ENCODE data around the gene CA6. TPM values are rescaled to one million over a fixed set of nuclear protein-coding genes. Genes with fewer than 3 reads are reported as not detected.
A peak's percentile ranks its signal among the peaks of the same experiment; 100 is the strongest.
"Not testable (repeated sequence)": the region's sequence is repeated elsewhere in the genome, so short reads cannot be mapped to it uniquely, and the experiment has no call there.

The CA6 gene
- not detected in 2 replicates for total RNA-seq (2014; rRNA removed; shearing (Covaris generic))

DNA sequence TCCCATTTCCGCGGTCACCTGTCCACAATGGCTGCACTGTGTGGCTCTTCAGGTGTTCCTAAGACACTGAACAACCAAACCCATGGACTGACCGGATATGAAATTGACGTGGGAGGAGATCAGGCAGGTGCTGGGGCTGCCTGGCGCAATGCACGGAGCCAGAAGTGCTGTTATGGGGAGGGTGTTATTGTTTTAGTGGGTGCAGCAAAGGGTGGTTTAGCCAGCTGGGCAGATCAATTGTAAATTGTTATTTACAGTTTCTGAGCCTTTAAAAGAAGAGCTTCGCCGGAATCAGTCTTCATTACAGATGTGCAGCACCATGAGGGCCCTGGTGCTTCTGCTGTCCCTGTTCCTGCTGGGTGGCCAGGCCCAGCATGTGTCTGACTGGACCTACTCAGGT lies at the start of gene CA6:
Gene CA6 (plus strand): TSS at position 301 of the 400 bp plus-strand sequence. CDS start 19 bp downstream, at position 320.
- no peak for DNase-seq (ENCODE audit: low read depth)

GRCh38 chr1:8896775-8897174 lies 48.9 kb upstream of the CA6 start:
- DNase-seq (ENCODE audit: low read depth) = not testable (repeated sequence)

DNA sequence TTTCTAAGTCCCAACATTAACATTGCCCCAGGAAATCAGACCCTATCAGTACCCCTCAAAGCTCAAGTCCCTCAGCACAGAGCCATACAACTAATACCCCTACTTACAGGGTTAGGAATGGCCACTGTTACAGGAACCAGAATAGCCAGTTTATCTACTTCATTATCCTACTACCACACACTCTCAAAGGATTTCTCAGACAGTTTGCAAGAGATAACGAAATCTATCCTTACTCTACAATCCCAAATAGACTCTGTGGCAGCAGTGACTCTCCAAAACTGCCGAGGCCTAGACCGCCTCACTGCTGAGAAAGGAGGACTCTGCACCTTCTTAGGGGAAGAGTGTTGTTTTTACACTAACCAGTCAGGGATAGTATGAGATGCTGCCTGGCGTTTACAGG lies 48.2 kb upstream of the CA6 start:
- DNase-seq (ENCODE audit: low read depth) = not testable (repeated sequence)

DNA sequence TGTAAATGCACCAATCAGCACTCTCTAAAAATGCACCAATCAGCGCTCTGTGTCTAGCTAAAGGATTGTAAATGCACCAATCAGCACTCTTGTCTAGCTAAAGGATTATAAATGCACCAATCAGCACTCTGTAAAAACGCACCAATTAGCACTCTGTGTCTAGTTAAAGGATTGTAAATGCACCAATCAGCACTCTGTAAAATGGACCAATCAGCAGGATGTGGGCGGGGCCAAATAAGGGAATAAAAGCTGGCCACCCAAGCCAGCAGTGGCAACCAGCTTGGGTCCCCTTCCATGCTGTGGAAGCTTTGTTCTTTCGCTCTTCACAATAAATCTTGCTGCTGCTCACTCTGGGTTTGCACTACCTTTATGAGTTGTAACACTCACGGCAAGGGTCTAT lies 47.2 kb upstream of the CA6 start:
- DNase-seq (ENCODE audit: low read depth) = not testable (repeated sequence)

DNA sequence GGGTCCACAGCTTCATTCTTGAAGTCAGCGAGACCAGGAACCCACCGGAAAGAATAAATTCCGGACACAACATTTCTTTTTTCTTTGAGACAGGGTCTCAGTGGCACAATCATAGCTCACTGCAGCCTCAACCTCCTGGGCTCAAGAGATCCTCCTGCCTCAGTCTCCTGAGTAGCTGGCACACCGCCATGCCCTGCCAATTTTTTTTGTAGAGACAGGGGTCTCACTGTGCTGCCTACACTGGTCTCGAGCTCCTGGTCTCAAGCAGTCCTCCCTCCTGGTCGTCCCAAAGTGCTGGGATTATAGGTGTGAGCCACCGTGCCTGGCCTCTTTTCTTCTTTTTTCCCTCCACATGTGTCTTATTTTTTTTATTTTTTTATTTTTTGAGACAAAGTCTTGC lies 46.6 kb upstream of the CA6 start:
- DNase-seq (ENCODE audit: low read depth) = no peak

DNA sequence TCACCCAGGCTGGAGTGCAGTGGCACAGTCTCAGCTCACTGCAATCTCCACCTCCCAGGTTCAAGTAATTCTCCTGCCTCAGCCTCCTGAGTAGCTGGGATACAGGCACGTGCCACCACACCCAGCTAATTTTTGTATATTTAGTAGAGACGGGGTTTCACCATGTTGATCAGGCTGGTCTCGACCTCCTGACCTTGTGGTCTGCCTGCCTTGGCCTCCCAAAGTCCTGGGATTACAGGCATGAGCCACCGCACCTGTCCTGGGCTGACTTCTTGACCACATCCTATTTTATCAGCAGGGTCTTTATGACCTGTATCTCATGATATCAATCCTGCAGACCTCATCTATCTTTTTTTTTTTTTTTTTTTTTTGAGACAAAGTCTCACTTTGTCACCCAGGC lies 45.0 kb upstream of the CA6 start:
- not testable (repeated sequence) for DNase-seq (ENCODE audit: low read depth)

GRCh38 chr1:8902765-8903164 lies 42.9 kb upstream of the CA6 start:
- peak; percentile 69 for DNase-seq (ENCODE audit: low read depth)

DNA sequence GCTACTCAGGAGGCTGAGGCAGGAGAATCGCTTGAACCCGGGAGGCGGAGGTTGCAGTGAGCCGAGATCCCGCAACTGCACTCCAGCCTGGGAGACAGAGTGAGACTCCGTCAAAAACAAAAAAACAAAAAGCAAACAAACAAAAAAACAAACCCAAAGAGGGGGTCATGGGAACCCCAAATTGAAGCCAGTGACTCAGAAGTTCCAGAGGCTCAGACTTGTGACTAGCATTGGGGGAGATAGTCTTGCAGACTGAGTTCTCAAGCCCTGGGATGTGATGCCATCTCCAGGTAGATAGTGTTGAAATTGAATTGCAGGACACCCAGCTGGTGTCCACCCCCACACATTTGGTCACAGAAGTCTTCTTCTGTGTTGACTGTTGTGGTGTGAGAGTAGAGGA lies 42.3 kb upstream of the CA6 start:
- DNase-seq (ENCODE audit: low read depth) = peak; percentile 60

- peak; percentile 99 for DNase-seq (ENCODE audit: low read depth)
These were observed 41.6 kb upstream of the CA6 start for GRCh38 chr1:8903908-8904650.

DNA sequence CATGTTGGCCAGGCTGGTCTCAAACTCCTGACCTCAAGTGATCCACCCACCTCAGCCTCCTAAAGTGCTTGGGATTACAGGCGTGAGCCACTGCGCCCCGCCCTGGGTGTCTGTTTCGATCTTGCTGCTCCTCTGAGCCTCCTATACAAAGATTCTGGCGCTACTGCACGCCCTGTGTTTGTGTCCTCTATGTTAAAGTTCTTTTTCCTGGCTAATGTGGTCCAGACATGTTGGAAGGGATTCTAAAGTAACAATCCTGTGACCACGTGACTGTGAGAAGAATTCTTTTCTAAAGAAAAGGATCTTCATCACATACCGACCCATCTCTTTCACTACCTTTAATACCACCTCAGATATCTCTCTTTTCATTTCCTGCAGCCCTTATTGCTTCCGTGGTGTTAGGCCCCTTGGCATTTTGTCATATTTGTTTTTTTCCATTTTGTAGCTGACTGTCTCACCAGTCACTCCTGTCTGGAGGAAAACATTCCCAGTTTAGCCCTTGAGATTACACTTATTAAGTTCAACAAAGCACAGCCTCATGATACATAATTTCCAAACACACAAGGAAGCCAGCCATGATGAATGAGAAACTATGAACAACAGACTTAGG lies 40.0 kb upstream of the CA6 start:
- peak; percentile 15 for DNase-seq (ENCODE audit: low read depth)

DNA sequence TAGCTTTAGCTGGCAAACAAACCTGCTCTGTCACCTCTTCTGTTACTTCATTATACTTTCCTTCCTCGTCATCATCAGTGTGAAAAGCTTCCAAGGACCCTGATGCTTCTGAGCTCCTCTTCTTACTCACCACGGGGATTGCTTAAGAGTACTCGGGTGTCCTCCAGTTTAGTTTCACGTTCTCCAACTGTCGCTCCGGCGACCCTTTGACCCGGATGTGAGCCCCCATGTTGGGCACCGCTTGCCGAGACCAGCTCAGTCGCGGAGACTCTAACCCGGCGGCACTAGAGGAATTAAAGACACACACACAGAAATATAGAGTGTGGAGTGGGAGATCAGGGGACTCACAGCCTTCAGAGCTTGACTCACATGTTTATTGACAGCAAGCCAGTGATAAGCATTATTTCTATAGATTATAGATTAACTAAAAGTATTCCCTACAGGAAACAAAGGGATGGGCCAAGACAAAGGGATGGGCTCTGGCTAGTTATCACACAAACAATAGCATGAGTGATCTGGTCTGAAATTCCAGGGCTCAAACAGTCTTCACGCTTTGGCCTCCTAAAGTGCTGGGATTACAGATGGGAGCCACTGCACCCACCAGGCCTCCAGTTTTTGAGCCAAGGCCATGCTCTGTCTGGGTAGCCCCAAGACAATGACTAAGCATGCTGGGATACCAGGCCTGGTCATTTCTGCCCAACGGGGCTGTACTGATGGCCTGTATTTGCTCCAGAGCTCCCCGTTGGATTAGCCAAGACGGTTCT lies 37.1 kb upstream of the CA6 start:
- peak; percentile 18 for DNase-seq (ENCODE audit: low read depth)

GRCh38 chr1:8910331-8910730 lies 35.3 kb upstream of the CA6 start:
- DNase-seq (ENCODE audit: low read depth) = peak; percentile 18

- peak; percentile 73 for DNase-seq (ENCODE audit: low read depth)
These were observed 34.8 kb upstream of the CA6 start for GRCh38 chr1:8910914-8911313.

DNA sequence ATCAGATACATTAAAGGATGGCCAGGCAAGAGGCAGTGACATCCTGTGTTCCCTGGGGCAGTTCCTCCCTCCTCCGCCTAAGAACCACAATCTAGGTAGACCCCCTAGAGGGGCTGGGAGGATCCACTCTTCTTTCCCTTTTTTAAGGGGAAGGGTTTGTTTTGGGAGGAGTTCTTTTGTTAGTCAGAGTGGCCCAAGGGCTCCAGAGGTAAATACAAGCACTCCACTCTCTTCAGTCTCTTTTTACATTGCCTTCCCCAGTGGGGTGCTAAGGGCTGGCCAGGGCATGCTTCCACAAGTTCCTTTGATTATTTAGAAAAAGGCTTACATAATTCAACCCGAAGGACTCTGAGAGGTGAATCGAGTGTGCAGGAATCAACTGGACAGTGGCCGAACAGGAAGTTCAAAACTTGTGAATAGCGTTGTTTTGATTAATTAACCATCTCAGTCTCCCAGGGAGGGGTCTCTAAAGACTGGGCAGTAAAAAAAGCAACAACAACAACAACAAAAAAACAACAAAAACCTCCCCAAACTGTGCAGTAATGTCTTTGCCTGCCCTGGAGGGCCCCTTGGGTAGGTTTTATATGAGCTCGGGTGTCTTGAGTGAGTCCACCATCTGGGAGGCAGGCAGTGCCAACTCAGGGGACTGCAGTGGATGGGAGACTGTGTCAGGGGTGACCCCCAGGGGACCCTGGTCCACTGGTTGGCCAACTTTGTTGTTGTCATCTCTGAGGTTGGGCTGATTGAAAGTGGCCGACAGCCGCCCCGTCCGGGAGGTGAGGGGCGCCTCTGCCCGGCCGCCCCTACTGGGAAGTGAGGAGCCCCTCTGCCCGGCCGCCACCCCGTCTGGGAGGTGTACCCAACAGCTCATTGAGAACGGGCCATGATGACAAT lies 34.0 kb upstream of the CA6 start:
- DNase-seq (ENCODE audit: low read depth) = peak; percentile 70

DNA sequence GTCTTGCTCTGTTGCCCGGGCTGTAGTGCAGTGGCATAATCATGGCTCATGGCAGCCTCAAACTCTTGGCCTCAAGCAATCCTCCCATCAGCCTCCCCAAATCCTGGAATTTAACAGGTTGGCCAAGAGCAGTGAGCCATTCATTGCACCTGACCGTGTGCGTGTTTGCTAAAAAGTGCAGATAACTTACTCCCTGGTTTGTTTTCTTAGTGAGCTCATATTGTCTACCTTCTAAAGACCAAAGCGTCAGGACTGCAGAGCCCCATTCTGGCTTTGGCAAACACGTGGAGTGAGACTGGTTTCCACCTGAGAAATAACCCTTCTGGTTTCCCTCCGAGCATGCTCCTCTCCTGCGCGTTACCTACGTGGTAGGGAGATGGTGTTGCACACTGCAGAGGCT lies 32.2 kb upstream of the CA6 start:
- no peak for DNase-seq (ENCODE audit: low read depth)

GRCh38 chr1:8914466-8914865 lies 31.2 kb upstream of the CA6 start:
- no peak for DNase-seq (ENCODE audit: low read depth)

- DNase-seq (ENCODE audit: low read depth) = no peak
These were observed 30.2 kb upstream of the CA6 start for GRCh38 chr1:8915446-8915845.

DNA sequence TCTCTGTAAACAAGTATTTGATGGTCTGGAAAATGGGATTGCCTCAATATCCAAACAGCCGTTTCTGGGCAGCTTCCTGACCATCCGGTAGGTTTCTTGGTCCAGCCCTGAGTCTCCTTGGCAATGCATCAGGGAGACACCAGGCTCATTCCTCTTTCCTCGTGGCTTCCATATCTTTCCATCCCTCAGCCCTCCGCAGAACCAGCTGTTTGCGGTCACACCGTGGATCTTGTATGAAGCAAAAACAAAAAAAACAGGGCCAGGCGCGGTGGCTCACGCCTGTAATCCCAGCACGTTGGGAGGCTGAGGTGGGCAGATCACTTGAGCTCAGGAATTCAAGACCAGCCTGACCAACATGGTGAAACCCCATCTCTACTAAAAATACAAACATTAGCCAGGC lies 28.1 kb upstream of the CA6 start:
- DNase-seq (ENCODE audit: low read depth) = peak; percentile 77

DNA sequence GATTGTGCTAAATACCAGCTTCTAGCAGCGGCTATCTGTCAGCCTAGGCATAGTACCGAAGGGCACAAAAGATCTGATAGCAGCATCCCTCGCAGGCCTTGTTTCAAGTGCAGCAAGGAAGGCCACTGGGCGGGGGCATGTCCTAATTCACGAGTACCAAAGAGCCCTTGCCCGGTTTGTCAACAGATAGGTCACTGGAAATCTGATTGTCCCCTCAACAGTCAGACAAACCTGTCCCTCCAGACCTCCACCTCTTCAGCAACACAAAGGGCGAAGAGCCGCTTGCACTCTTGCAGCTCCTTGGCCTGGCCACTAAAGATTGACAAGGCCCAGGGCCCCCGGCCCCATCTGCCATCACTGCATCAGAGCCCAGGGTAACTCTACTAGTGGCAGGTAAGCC lies 22.7 kb upstream of the CA6 start:
- no peak for DNase-seq (ENCODE audit: low read depth)

DNA sequence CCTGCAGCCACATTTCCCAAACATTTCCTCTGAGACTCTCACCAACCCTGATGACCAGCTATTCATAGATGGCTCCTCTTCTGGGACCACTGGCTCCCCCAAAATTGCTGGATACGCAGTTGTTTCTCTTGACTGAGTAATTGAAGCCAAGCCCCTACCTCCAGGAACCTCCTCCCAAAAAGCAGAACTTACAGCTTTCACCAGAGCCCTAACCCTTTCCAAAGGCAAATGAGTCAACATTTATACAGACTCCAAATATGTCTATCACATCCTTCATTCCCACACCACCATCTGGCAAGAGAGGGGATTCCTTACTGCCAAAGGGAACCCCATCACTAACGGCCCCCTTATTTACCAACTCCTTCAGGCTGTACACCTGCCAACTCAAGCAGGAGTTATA lies 20.3 kb upstream of the CA6 start:
- no peak for DNase-seq (ENCODE audit: low read depth)

- no peak for DNase-seq (ENCODE audit: low read depth)
These were observed 19.7 kb upstream of the CA6 start for GRCh38 chr1:8925960-8926359.

All from RPMI7951 (cell line).